AG08395 (cell line): Measurements from ENCODE around the gene MS4A13.
"Not testable (repeated sequence)": the region's sequence is repeated elsewhere in the genome, so short reads cannot be mapped to it uniquely, and the experiment has no call there.

Source experiments
- DNase-seq: peaks from one replicate; pipeline ENCODE4 v3.0.0; 2012; ENCODE audit warnings: mixed read lengths, low spot score

The MS4A13 gene

GRCh38 chr11:60530454-60531100, 15.4 kb downstream of the MS4A13 start:
- no peak for DNase-seq

GRCh38 chr11:60532383-60532782, 17.2 kb downstream of the MS4A13 start:
- DNase-seq, result not testable (repeated sequence)

- DNase-seq, result not testable (repeated sequence)
Measured at GRCh38 chr11:60538627-60539026, 23.4 kb downstream of the MS4A13 start.

GRCh38 chr11:60544077-60544476, 28.9 kb downstream of the MS4A13 start:
- DNase-seq, result no peak

- no peak for DNase-seq
Measured at GRCh38 chr11:60561254-60561653, 46.1 kb downstream of the MS4A13 start.

GRCh38 chr11:60563553-60564235, 48.5 kb downstream of the MS4A13 start:
- no peak for DNase-seq

- DNase-seq, result no peak
Measured at GRCh38 chr11:60566776-60567175, 51.6 kb downstream of the MS4A13 start.

GRCh38 chr11:60570970-60571369, 55.8 kb downstream of the MS4A13 start:
- DNase-seq, result no peak

- no peak for DNase-seq
Measured at GRCh38 chr11:60589611-60590010, 74.4 kb downstream of the MS4A13 start.
